Stomach (tissue), 9 donors: ENCODE measurements around the gene RMND5A. TPM values are rescaled to one million over a fixed set of nuclear protein-coding genes. Genes with fewer than 3 reads are reported as not detected.

Experiments
- DNase-seq, 2 donors: peaks; one replicate each; pipeline versions ENCODE4 v3.0.0 to v3.0.0-alpha.2; 2013 to 2019
- H3K27ac ChIP-seq, 5 donors: fragments of 200-600 bp in 4 of 5; sonication (generic) in 4 of 5; one replicate each; pipeline ENCODE4 v1.5.1; 2013 to 2019; ENCODE audit warnings: mild to moderate bottlenecking in 1 of 5, moderate library complexity in 1 of 5
- H3K27me3 ChIP-seq, 3 donors: fragments of 200-600 bp; sonication (generic); one replicate each; pipeline ENCODE4 v1.5.1; 2017 to 2019; ENCODE audit warnings: mixed run types in 1 of 3
- H3K36me3 ChIP-seq, 4 donors: fragments of 200-600 bp; sonication (generic); 1 replicate in 3 of 4; 2 replicates in 1 of 4; pipeline ENCODE4 v1.5.1; 2016 to 2019
- H3K4me1 ChIP-seq, 4 donors: fragments of 200-600 bp; sonication (generic); one replicate each; pipeline ENCODE4 v1.5.1; 2016 to 2019
- H3K4me3 ChIP-seq, 4 donors: fragments of 200-600 bp; sonication (generic) in 3 of 4; one replicate each; pipeline ENCODE4 v1.5.1; 2016 to 2019; ENCODE audit warnings: mild to moderate bottlenecking in 1 of 4
- H3K9me3 ChIP-seq, 4 donors: fragments of 200-600 bp; sonication (generic); one replicate each; pipeline ENCODE4 v1.5.1; 2016 to 2019
- EP300 ChIP-seq: sonication (generic); formaldehyde crosslinking; IDR thresholded peaks from one replicate; pipeline ENCODE4 v1.6.1; 2017; ENCODE audit warnings: antibody characterized with exemption
- POLR2A ChIP-seq, 4 donors: fragments of 450-650 bp; IDR thresholded peaks; one replicate each; pipeline ENCODE4 v1.6.1; 2016; ENCODE audit warnings: antibody characterized with exemption in 4 of 4, control low read depth in 2 of 4, mild to moderate bottlenecking in 1 of 4, moderate library complexity in 1 of 4
- POLR2AphosphoS5 ChIP-seq, 3 donors: sonication (generic); formaldehyde crosslinking; IDR thresholded peaks; one replicate each; pipeline ENCODE4 v1.6.1; 2016; ENCODE audit warnings: antibody characterized with exemption in 3 of 3
- WGBS, 5 donors: extraction: QIAGEN DNeasy Blood & Tissue Kit in 3 of 5; methylation state at CpG; one replicate each; pipeline versions ENCODE4 v1.1.5 to v1.1.7; 2013 to 2018; 5-methylcytosine and 5-hydroxymethylcytosine counted together
- intact Hi-C: fragments of 100-400 bp; cut with DNase I; formaldehyde crosslinking; loops from one replicate; pipeline ENCODE4 v1.15.1; 2023; ENCODE audit warnings: low total_unique reads
- polyA plus RNA-seq, 3 donors: library from polyadenylated mRNA; stranded (reverse); fragments of 200-250 nt; gene quantifications; one replicate each; pipeline ENCODE4 v1.2.3, GENCODE V29; 2013
- total RNA-seq, 5 donors: library from RNA; depleted of rRNA; stranded (reverse); fragments of >200 nt; gene quantifications; one replicate each; pipeline versions ENCODE4 v1.1.0 to v1.2.3, GENCODE V29; 2014 to 2016
- TF ChIP-seq, protein P1 (sequence below), 7 experiments: fragments of 450-650 bp in 4 of 7; fragments of 200-600 bp in 3 of 7; sonication (generic) in 3 of 7; IDR thresholded peaks; one replicate each; pipeline ENCODE4 v1.5.1; 2016 to 2019; ENCODE audit warnings: antibody characterized with exemption in 7 of 7, control low read depth in 2 of 7, mild to moderate bottlenecking in 1 of 7
- donor health status: healthy with polysubstance abuse.
- donor health status: Bipolar disorder and iron deficiency.
- donor health status: healthy.

Gene RMND5A
- total and polyA plus RNA-seq, 8 donors: 7.3 to 111 (median 24.5) TPM

DNA sequence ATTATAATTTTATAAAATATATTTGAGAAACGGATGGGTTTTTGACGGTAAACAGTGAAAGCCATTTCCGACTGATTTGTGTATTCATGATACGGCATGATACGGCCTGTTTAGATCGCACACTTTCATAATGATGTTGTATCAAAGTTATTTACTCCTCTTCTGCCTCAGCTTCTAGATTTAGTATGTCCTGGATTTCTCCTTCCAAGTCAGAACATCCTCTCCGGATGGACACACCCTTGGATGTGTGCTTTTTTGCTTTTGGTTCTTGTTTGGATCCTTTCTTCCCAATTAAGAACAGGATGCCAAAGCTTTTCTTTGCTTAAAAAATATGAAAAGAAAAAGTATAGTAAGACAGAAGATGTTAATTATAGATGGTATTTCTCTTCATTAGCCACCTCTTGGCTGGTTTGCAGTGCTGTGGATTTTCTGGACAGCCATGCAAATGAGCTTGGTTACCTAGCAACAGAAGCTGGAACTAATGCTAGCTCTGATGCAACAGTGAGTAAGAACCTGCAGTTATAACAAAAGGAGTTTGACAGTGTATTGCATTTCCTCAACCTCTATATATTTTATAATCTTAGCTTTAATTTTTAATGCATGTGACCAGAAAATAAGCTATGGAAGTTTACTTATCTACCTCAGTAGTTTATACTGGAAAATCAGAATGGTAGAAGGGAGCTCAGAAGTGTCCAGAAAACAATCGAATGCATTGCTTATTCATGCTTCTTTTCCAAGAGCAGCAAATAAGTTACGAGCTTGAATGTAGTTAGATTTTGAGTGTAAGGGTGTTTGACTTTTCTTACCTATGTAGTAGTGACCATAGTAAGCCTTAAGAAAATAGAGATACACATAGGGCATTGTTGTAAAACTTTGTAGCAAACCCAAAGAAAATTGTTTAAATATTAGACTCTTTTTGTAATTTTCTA, 27.9 kb downstream of the RMND5A start:
- Histone ChIP-seq H3K4me1 (peaks cover 0 to 34% (median 16%) of the 10 kb centered on the region in 4 donors), H3K36me3 (peaks cover 0 to 36% (median 26%) of the 10 kb centered on the region in 4 donors), H3K4me3 (no peak overlapping the region), H3K9me3 (peaks cover 0 to 13% (median 8%) of the 10 kb centered on the region in 4 donors), H3K27ac (peak overlapping the region in 1 of 5 donors; percentile 40), H3K27me3 (no peaks in the 10 kb centered on the region)
- 89 to 92% (median 91%) methylated on average over 9 of the region's 9 CpGs for whole genome bisulfite sequencing, 5 donors
- intact Hi-C loops: no loop called here
- TF ChIP-seq POLR2A (IDR thresholded peaks at IDR 0.05) (no peak), POLR2AphosphoS5 (IDR thresholded peaks at IDR 0.05) (no peak)
- DNase-seq: peak in 1 of 2 donors; percentile 46

DNA sequence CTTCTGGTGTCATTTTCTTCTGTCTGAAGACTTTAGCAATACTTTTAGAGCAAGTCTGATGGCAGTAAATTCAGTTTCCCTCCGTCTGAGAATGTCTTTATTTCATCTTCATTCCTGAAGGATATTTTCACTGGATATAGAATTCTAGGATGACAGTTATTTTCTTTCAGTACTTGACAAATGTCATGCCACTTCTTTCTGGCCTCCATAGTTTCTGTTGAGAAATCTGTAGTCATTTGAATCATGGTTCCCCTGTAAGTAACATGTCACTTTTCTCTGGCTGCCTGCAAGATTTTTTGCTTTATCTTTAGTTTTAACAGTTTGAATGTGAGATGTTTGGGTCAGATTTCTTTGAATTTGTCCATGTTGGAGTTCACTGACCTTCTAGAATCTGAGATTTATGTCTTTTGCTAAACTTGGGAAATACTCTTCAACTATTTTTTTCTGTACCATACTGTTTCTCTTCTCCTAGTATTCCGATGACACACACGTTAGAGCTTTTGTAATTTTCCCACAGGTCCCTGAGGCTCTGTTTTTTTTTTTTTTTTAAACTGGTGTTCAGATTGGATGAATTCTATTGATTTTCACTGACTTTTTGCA, 30.2 kb downstream of the RMND5A start:
- no peak overlapping the region for H3K4me3 ChIP-seq
- intact Hi-C loops: no loop called here
- no peaks in the 10 kb centered on the region for H3K27me3 ChIP-seq
- peaks cover 0 to 32% (median 16%) of the 10 kb centered on the region in 4 donors for H3K4me1 ChIP-seq
- DNase-seq: no peak
- peaks cover 0 to 13% (median 8%) of the 10 kb centered on the region in 4 donors for H3K9me3 ChIP-seq
- TF ChIP-seq POLR2A (IDR thresholded peaks at IDR 0.05) (no peak), EP300 (no peak), POLR2AphosphoS5 (IDR thresholded peaks at IDR 0.05) (no peak)
- TF ChIP-seq, protein P1, sequence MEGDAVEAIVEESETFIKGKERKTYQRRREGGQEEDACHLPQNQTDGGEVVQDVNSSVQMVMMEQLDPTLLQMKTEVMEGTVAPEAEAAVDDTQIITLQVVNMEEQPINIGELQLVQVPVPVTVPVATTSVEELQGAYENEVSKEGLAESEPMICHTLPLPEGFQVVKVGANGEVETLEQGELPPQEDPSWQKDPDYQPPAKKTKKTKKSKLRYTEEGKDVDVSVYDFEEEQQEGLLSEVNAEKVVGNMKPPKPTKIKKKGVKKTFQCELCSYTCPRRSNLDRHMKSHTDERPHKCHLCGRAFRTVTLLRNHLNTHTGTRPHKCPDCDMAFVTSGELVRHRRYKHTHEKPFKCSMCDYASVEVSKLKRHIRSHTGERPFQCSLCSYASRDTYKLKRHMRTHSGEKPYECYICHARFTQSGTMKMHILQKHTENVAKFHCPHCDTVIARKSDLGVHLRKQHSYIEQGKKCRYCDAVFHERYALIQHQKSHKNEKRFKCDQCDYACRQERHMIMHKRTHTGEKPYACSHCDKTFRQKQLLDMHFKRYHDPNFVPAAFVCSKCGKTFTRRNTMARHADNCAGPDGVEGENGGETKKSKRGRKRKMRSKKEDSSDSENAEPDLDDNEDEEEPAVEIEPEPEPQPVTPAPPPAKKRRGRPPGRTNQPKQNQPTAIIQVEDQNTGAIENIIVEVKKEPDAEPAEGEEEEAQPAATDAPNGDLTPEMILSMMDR (IDR thresholded peaks at IDR 0.05): no peak
- H3K27ac ChIP-seq: no peak overlapping the region
- WGBS, 5 donors: 95 to 96% (median 96%) methylated on average over 3 of the region's 3 CpGs
- H3K36me3 ChIP-seq: peaks cover 7 to 43% (median 33%) of the 10 kb centered on the region in 4 donors

DNA sequence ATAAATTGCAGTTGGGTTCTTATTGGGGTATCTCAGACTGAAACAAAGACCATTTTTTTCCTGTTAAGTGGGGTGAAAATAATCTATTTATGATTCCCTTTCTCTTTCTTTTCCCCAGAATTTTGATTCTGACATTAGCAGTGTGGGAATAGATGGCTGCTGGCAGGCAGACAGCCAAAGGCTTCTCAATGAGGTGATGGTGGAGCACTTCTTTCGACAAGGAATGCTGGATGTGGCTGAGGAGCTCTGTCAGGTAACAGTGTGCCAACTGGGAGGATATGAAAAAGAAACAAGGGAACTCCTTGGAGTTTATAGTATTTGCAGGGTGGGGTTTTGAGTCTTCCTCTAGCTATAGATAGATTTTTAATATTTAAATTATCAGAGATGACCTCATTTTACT, 31.7 kb downstream of the RMND5A start:
- H3K27ac ChIP-seq: no peak overlapping the region
- no peaks in the 10 kb centered on the region for H3K27me3 ChIP-seq
- H3K36me3 ChIP-seq: peaks cover 7 to 51% (median 47%) of the 10 kb centered on the region in 4 donors
- no peak for DNase-seq
- peaks cover 0 to 18% (median 13%) of the 10 kb centered on the region in 4 donors for H3K4me1 ChIP-seq
- peaks cover 0 to 13% (median 8%) of the 10 kb centered on the region in 4 donors for H3K9me3 ChIP-seq
- no peak overlapping the region for H3K4me3 ChIP-seq
- TF ChIP-seq EP300: no peak
- TF ChIP-seq POLR2A (IDR thresholded peaks at IDR 0.05): no peak
- TF ChIP-seq POLR2AphosphoS5 (IDR thresholded peaks at IDR 0.05): no peak
- TF ChIP-seq, protein P1 (IDR thresholded peaks at IDR 0.05): no peak
- 88 to 98% (median 93%) methylated on average over 1 of the region's 1 CpG for WGBS, 5 donors
- intact Hi-C loops: no loop called here

DNA sequence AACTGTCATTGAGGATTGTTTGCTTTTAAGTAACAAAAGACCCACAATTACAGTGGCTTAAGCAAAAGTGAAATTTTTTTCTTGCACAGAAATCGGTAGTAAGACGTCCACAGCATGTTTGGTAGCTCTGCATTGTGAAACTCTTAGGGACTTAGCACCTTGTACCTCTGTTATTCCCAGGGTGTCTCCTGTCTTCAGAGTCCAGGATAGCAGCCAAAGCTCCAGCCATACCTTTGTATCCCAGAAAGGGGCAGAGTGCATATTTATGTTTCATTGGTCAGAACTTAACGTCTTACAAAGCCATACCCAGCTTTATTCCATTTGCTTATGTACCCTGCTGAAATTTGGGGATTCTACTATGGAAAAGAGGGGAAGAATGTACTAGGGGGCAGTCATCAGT, 32.8 kb downstream of the RMND5A start:
- peaks cover 7 to 52% (median 47%) of the 10 kb centered on the region in 4 donors for H3K36me3 ChIP-seq
- DNase-seq: no peak
- TF ChIP-seq EP300 (no peak), POLR2AphosphoS5 (IDR thresholded peaks at IDR 0.05) (no peak), POLR2A (IDR thresholded peaks at IDR 0.05) (no peak)
- TF ChIP-seq, protein P1 (IDR thresholded peaks at IDR 0.05): no peak
- peaks cover 0 to 13% (median 8%) of the 10 kb centered on the region in 4 donors for H3K9me3 ChIP-seq
- 76 to 87% (median 81%) methylated on average over 3 of the region's 3 CpGs for WGBS, 5 donors
- intact Hi-C loops: no loop called here
- H3K27me3 ChIP-seq: no peaks in the 10 kb centered on the region
- no peak overlapping the region for H3K27ac ChIP-seq
- H3K4me3 ChIP-seq: no peak overlapping the region
- peaks cover 0 to 9% (median 5%) of the 10 kb centered on the region in 4 donors for H3K4me1 ChIP-seq
